Panc1 (cell line): ENCODE data around the gene PAPPA. TPM values are rescaled to one million over a fixed set of nuclear protein-coding genes. Genes with fewer than 3 reads are reported as not detected.

Experiments
- ATAC-seq: fragments of 200-7000 bp; cut with Tn5 transposase; 2 replicates; pipeline ENCODE4 v1.9.1; 2020; ENCODE audit warnings: mild to moderate bottlenecking, moderate library complexity
- BruUV-seq: library from RNA; stranded (reverse); fragments of 400-500 nt; replicated peaks from 2 replicates; lab custom pipeline; 2021; lab: Mats Ljungman, UMichigan
- CTCF ChIA-PET: fragments of 300-600 bp; sonication (Branson Sonifier 250); formaldehyde crosslinking; loops from one replicate; lab custom pipeline; 2022; ENCODE audit warnings: antibody characterized with exemption; lab: Charles Lee
- POLR2A ChIA-PET: fragments of 300-600 bp; sonication (Branson Sonifier 250); formaldehyde crosslinking; loops from one replicate; lab custom pipeline; 2022; ENCODE audit warnings: antibody characterized with exemption; lab: Charles Lee
- DNase-seq: peaks from one replicate; pipeline ENCODE4 v3.0.0-alpha.2; 2010; ENCODE audit warnings: low read depth, low spot score
- H3K27ac ChIP-seq: 2 replicates; pipeline ENCODE4 v1.5.1; 2011; ENCODE audit warnings: mild to moderate bottlenecking, low read length, inconsistent platforms
- H3K27me3 ChIP-seq: fragments of 200-500 bp; sonication (Bioruptor generic); 2 replicates; pipeline ENCODE4 v1.6.0; 2014; ENCODE audit warnings: low read length, inconsistent platforms; ENCODE audit not compliant: control insufficient read depth, insufficient read depth
- H3K36me3 ChIP-seq: fragments of 200-500 bp; sonication (Bioruptor generic); 2 replicates; pipeline ENCODE4 v1.5.1; 2014; ENCODE audit warnings: inconsistent platforms, mild to moderate bottlenecking, low read length, moderate library complexity; ENCODE audit not compliant: control insufficient read depth, insufficient read depth
- H3K4me1 ChIP-seq: 2 replicates; pipeline ENCODE4 v1.5.1; 2011; ENCODE audit warnings: inconsistent platforms, mild to moderate bottlenecking, low read length, moderate library complexity; ENCODE audit not compliant: control insufficient read depth, insufficient read depth
- H3K4me3 ChIP-seq, 2 experiments: 2 replicates each; pipeline ENCODE4 v1.5.1; 2011 to 2012; ENCODE audit warnings: low read depth in 2 of 2, low read length in 2 of 2, mild to moderate bottlenecking in 2 of 2, inconsistent platforms in 1 of 2, moderate library complexity in 1 of 2
- H3K9me3 ChIP-seq: fragments of 200-500 bp; sonication (Bioruptor generic); 2 replicates; pipeline ENCODE4 v1.5.1; 2014; ENCODE audit warnings: low read depth, mild to moderate bottlenecking, inconsistent platforms, low read length, moderate library complexity; ENCODE audit not compliant: control insufficient read depth, insufficient read depth
- POLR2AphosphoS5 ChIP-seq: IDR thresholded peaks from 2 replicates; pipeline ENCODE4 v1.6.1; 2012; ENCODE audit warnings: mild to moderate bottlenecking, low read depth, low read length, moderate library complexity
- SIN3A ChIP-seq: IDR thresholded peaks from 2 replicates; pipeline ENCODE4 v1.6.1; 2012; ENCODE audit warnings: low read depth, mild to moderate bottlenecking, low read length, moderate library complexity, borderline replicate concordance; ENCODE audit not compliant: insufficient read depth
- TCF7L2 ChIP-seq: IDR thresholded peaks from 2 replicates; pipeline ENCODE4 v1.6.1; 2011; ENCODE audit warnings: mild to moderate bottlenecking, low read depth, low read length, inconsistent platforms
- in situ Hi-C: cut with HindIII; loops from 2 replicates; pipeline ENCODE4 v1.10.0; 2016; ENCODE audit warnings: low sequenced_read_pairs, low pct_unique_long_range_greater_than_20kb
- intact Hi-C: fragments of 100-400 bp; cut with micrococcal nuclease; formaldehyde crosslinking; loops from one replicate; pipeline ENCODE4 v1.10.0; 2022; ENCODE audit not compliant: unreplicated experiment
- total RNA-seq: library from RNA; stranded (reverse); gene quantifications from one replicate; pipeline ENCODE4 v1.2.1, GENCODE V29; 2021; ENCODE audit not compliant: unreplicated experiment
- TF ChIP-seq, protein P1 (sequence below), 2 experiments: IDR thresholded peaks; 2 replicates each; pipeline ENCODE4 v1.6.1; 2011 to 2012; ENCODE audit warnings: low read depth in 2 of 2, control low read depth in 1 of 2, low read length in 1 of 2, mild to moderate bottlenecking in 1 of 2, moderate library complexity in 1 of 2; ENCODE audit not compliant: insufficient read depth in 1 of 2
- TF ChIP-seq, protein P2 (sequence below): fragments of 450-650 bp; IDR thresholded peaks from 2 replicates; pipeline ENCODE4 v1.5.1; 2017; ENCODE audit warnings: mild to moderate bottlenecking

The PAPPA gene
- total RNA-seq, 1 experiment from 2014 or later = 1.2 TPM

DNA sequence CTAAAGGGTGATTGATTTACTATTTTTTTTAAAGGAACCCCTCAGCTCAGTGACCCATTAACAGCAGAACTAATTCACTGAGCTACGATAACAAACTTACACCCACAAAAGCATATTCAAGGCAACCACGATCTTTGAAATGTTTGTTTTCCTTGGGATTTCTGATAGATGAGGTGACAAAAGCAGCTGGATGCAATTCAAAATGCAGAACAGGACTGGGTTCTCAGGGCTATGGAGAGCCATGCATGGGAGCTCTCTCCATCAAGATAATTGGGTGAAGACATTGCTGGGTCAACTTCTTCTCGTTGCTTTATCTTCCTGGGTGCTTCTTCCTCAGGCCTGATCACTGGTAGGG is 60.1 kb downstream of the PAPPA start:
- in situ Hi-C loops (no loop called here), intact Hi-C loops (no loop called here)
- H3K9me3 ChIP-seq = no peaks in the 10 kb centered on the region
- POLR2A ChIA-PET = no interaction called here
- no peak overlapping the region for H3K4me3 ChIP-seq
- H3K36me3 ChIP-seq = no peaks in the 10 kb centered on the region
- no peaks in the 10 kb centered on the region for H3K27me3 ChIP-seq
- no peak for ATAC-seq
- no peak for DNase-seq
- no peak for TF ChIP-seq SIN3A
- TF ChIP-seq, protein P1, sequence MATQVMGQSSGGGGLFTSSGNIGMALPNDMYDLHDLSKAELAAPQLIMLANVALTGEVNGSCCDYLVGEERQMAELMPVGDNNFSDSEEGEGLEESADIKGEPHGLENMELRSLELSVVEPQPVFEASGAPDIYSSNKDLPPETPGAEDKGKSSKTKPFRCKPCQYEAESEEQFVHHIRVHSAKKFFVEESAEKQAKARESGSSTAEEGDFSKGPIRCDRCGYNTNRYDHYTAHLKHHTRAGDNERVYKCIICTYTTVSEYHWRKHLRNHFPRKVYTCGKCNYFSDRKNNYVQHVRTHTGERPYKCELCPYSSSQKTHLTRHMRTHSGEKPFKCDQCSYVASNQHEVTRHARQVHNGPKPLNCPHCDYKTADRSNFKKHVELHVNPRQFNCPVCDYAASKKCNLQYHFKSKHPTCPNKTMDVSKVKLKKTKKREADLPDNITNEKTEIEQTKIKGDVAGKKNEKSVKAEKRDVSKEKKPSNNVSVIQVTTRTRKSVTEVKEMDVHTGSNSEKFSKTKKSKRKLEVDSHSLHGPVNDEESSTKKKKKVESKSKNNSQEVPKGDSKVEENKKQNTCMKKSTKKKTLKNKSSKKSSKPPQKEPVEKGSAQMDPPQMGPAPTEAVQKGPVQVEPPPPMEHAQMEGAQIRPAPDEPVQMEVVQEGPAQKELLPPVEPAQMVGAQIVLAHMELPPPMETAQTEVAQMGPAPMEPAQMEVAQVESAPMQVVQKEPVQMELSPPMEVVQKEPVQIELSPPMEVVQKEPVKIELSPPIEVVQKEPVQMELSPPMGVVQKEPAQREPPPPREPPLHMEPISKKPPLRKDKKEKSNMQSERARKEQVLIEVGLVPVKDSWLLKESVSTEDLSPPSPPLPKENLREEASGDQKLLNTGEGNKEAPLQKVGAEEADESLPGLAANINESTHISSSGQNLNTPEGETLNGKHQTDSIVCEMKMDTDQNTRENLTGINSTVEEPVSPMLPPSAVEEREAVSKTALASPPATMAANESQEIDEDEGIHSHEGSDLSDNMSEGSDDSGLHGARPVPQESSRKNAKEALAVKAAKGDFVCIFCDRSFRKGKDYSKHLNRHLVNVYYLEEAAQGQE (IDR thresholded peaks at IDR 0.05; ENCODE audit: insufficient read depth in 1 of 2, low read depth in 2 of 2, low read length in 1 of 2) = no peak
- TF ChIP-seq POLR2AphosphoS5 = no peak
- TF ChIP-seq TCF7L2 = no peak
- TF ChIP-seq, protein P2, sequence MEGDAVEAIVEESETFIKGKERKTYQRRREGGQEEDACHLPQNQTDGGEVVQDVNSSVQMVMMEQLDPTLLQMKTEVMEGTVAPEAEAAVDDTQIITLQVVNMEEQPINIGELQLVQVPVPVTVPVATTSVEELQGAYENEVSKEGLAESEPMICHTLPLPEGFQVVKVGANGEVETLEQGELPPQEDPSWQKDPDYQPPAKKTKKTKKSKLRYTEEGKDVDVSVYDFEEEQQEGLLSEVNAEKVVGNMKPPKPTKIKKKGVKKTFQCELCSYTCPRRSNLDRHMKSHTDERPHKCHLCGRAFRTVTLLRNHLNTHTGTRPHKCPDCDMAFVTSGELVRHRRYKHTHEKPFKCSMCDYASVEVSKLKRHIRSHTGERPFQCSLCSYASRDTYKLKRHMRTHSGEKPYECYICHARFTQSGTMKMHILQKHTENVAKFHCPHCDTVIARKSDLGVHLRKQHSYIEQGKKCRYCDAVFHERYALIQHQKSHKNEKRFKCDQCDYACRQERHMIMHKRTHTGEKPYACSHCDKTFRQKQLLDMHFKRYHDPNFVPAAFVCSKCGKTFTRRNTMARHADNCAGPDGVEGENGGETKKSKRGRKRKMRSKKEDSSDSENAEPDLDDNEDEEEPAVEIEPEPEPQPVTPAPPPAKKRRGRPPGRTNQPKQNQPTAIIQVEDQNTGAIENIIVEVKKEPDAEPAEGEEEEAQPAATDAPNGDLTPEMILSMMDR = no peak
- H3K27ac ChIP-seq = no peak overlapping the region
- no TSS peak for BruUV-seq
- no peaks in the 10 kb centered on the region for H3K4me1 ChIP-seq
- CTCF ChIA-PET = interaction anchor here (0.7 kb wide), 1 partner anchor 34 kb away, joined by 3 read pairs; no protein-coding TSS in a partner anchor

- POLR2A ChIA-PET = no interaction called here
- CTCF ChIA-PET = no interaction called here
- BruUV-seq = no TSS peak
- DNase-seq = no peak
- Histone ChIP-seq H3K4me3 (no peak overlapping the region), H3K27ac (no peak overlapping the region), H3K27me3 (no peaks in the 10 kb centered on the region), H3K4me1 (no peaks in the 10 kb centered on the region), H3K9me3 (no peaks in the 10 kb centered on the region), H3K36me3 (no peaks in the 10 kb centered on the region)
- intact Hi-C loops (no loop called here), in situ Hi-C loops (no loop called here)
- no peak for ATAC-seq
- TF ChIP-seq, protein P2 = no peak
- TF ChIP-seq POLR2AphosphoS5 (no peak), SIN3A (no peak), TCF7L2 (no peak)
- TF ChIP-seq, protein P1 (IDR thresholded peaks at IDR 0.05; ENCODE audit: insufficient read depth in 1 of 2, low read depth in 2 of 2, low read length in 1 of 2) = no peak
These were observed 64.8 kb downstream of the PAPPA start for GRCh38 chr9:116218399-116218798.
